Liver (tissue), 2 donors: Measurements from ENCODE around the gene PPP1R14D.

Source experiments
- JUND ChIP-seq, 2 donors: IDR thresholded peaks; 2 replicates each; pipeline ENCODE4 v1.6.1; 2016; ENCODE audit warnings: antibody characterized with exemption in 2 of 2
- REST ChIP-seq: IDR thresholded peaks from 2 replicates; pipeline ENCODE4 v1.6.1; 2016; ENCODE audit warnings: antibody characterized with exemption, mild to moderate bottlenecking
- donor health status: healthy.

GRCh38 chr15:40859206-40859851, 30.8 kb upstream of the PPP1R14D start:
- TF ChIP-seq REST (no peak), JUND (IDR thresholded peaks at IDR 0.05) (no peak)
